HG02870 (cell line): ENCODE measurements around the gene CNBP.

ENCODE experiments used
- ATAC-seq: cut with Tn5 transposase; IDR thresholded peaks from one replicate; pipeline ENCODE4 v1.9.1; 2021; ENCODE audit warnings: mild to moderate bottlenecking, moderate library complexity; ENCODE audit not compliant: unreplicated experiment

The CNBP gene

GRCh38 chr3:129132097-129132866 is 51.4 kb downstream of the CNBP start:
- ATAC-seq, result no peak

- ATAC-seq, result no peak
Measured at GRCh38 chr3:129131465-129132088, 52.1 kb downstream of the CNBP start.

GRCh38 chr3:129130291-129130813 is 53.3 kb downstream of the CNBP start:
- ATAC-seq, result no peak

GRCh38 chr3:129128357-129129155 is 55.1 kb downstream of the CNBP start:
- no peak for ATAC-seq

GRCh38 chr3:129126726-129127280 is 56.9 kb downstream of the CNBP start:
- ATAC-seq, result no peak

GRCh38 chr3:129123314-129124060 is 60.2 kb downstream of the CNBP start:
- no peak for ATAC-seq

- no peak for ATAC-seq
Measured at GRCh38 chr3:129122412-129123011, 61.2 kb downstream of the CNBP start.

- peak; percentile 29 for ATAC-seq
Measured at GRCh38 chr3:129121792-129122411, 61.8 kb downstream of the CNBP start, which contains the start of gene RAB43. TSS of gene RAB43 (minus strand) at chr3:129121804. CDS start at chr3:129121489, 315 bp downstream.

- ATAC-seq, result no peak
Measured at GRCh38 chr3:129121016-129121791, 62.5 kb downstream of the CNBP start.

GRCh38 chr3:129120254-129121004 is 63.3 kb downstream of the CNBP start:
- ATAC-seq, result peak; percentile 71

GRCh38 chr3:129119365-129120100 is 64.2 kb downstream of the CNBP start:
- ATAC-seq, result no peak

GRCh38 chr3:129118745-129119144 is 65.0 kb downstream of the CNBP start:
- no peak for ATAC-seq
